MM.1S (cell line): ENCODE data around the gene TMEM135.

ENCODE experiments used
- CTCF ChIP-seq: fragments of 300-600 bp; sonication (generic); IDR thresholded peaks from 2 replicates; pipeline ENCODE4 v1.5.1; 2016; ENCODE audit warnings: antibody characterized with exemption, low read length, mixed read lengths
- EZH2 ChIP-seq: fragments of 300-600 bp; sonication (generic); optimal IDR thresholded peaks from 2 replicates; pipeline ENCODE3; 2017; ENCODE audit warnings: low read depth, mild to moderate bottlenecking, antibody characterized with exemption, low read length, mixed read lengths
- EZH2phosphoT487 ChIP-seq: fragments of 300-600 bp; sonication (generic); IDR thresholded peaks from 2 replicates; pipeline ENCODE4 v1.6.1; 2018; ENCODE audit warnings: antibody characterized with exemption, low read length

- TF ChIP-seq EZH2 (no peak), EZH2phosphoT487 (no peak), CTCF (no peak)
These were observed 90.6 kb downstream of the TMEM135 start for GRCh38 chr11:87128372-87128771.
